Adipocyte (in vitro differentiated cells): ENCODE data around the gene EPHA3.

ENCODE experiments used
- DNase-seq: peaks from one replicate; pipeline ENCODE4 v3.0.0-alpha.2; 2015; ENCODE audit warnings: low read depth
- H3K27me3 ChIP-seq: replicated peaks from 2 replicates; pipeline ENCODE4 v1.7.0; 2013; ENCODE audit warnings: mild to moderate bottlenecking, low read length, moderate library complexity; ENCODE audit not compliant: control insufficient read depth, insufficient read depth
- H3K36me3 ChIP-seq: 2 replicates; pipeline ENCODE4 v1.7.0; 2013; ENCODE audit warnings: low read length, mild to moderate bottlenecking, moderate library complexity; ENCODE audit not compliant: control insufficient read depth, insufficient read depth, severe bottlenecking
- H3K4me1 ChIP-seq: 2 replicates; pipeline ENCODE4 v1.7.0; 2013; ENCODE audit warnings: mild to moderate bottlenecking, low read length, moderate library complexity; ENCODE audit not compliant: control insufficient read depth, insufficient read depth
- H3K4me3 ChIP-seq: 2 replicates; pipeline ENCODE4 v1.7.0; 2013; ENCODE audit warnings: mild to moderate bottlenecking, low read length, moderate library complexity
- H3K9ac ChIP-seq: 2 replicates; pipeline ENCODE4 v1.7.0; 2013; ENCODE audit warnings: mild to moderate bottlenecking, low read length, moderate library complexity
- H3K9me3 ChIP-seq: 2 replicates; pipeline ENCODE4 v1.7.0; 2013; ENCODE audit warnings: mild to moderate bottlenecking, low read length, moderate library complexity; ENCODE audit not compliant: control insufficient read depth

EPHA3 gene

GRCh38 chr3:89262309-89262929 lies 155.0 kb downstream of the EPHA3 start:
- H3K9me3 ChIP-seq, result no peaks in the 10 kb centered on the region
- H3K9ac ChIP-seq, result no peak overlapping the region
- no peaks in the 10 kb centered on the region for H3K27me3 ChIP-seq
- no peaks in the 10 kb centered on the region for H3K4me1 ChIP-seq
- H3K36me3 ChIP-seq, result no peaks in the 10 kb centered on the region
- DNase-seq, result no peak
- H3K4me3 ChIP-seq, result no peak overlapping the region

- no peak for DNase-seq
- Histone ChIP-seq H3K4me1 (no peaks in the 10 kb centered on the region), H3K9me3 (no peaks in the 10 kb centered on the region), H3K27me3 (no peaks in the 10 kb centered on the region), H3K4me3 (no peak overlapping the region), H3K9ac (no peak overlapping the region), H3K36me3 (no peaks in the 10 kb centered on the region)
Measured at GRCh38 chr3:89264037-89264560, 156.7 kb downstream of the EPHA3 start.

GRCh38 chr3:89266074-89266473 lies 158.7 kb downstream of the EPHA3 start:
- Histone ChIP-seq H3K4me1 (no peaks in the 10 kb centered on the region), H3K27me3 (no peaks in the 10 kb centered on the region), H3K9me3 (no peaks in the 10 kb centered on the region), H3K4me3 (no peak overlapping the region), H3K36me3 (no peaks in the 10 kb centered on the region), H3K9ac (no peak overlapping the region)
- no peak for DNase-seq

- Histone ChIP-seq H3K4me3 (no peak overlapping the region), H3K4me1 (no peaks in the 10 kb centered on the region), H3K36me3 (no peaks in the 10 kb centered on the region), H3K27me3 (no peaks in the 10 kb centered on the region), H3K9ac (no peak overlapping the region), H3K9me3 (no peaks in the 10 kb centered on the region)
- no peak for DNase-seq
Measured at GRCh38 chr3:89268059-89268458, 160.6 kb downstream of the EPHA3 start.

GRCh38 chr3:89270201-89270600 lies 162.8 kb downstream of the EPHA3 start:
- H3K9me3 ChIP-seq, result no peaks in the 10 kb centered on the region
- H3K4me1 ChIP-seq, result no peaks in the 10 kb centered on the region
- H3K27me3 ChIP-seq, result no peaks in the 10 kb centered on the region
- H3K4me3 ChIP-seq, result no peak overlapping the region
- H3K9ac ChIP-seq, result no peak overlapping the region
- no peaks in the 10 kb centered on the region for H3K36me3 ChIP-seq
- no peak for DNase-seq

- no peak for DNase-seq
- H3K27me3 ChIP-seq, result no peaks in the 10 kb centered on the region
- H3K4me3 ChIP-seq, result no peak overlapping the region
- no peak overlapping the region for H3K9ac ChIP-seq
- no peaks in the 10 kb centered on the region for H3K36me3 ChIP-seq
- no peaks in the 10 kb centered on the region for H3K9me3 ChIP-seq
- H3K4me1 ChIP-seq, result no peaks in the 10 kb centered on the region
Measured at GRCh38 chr3:89275001-89275400, 167.6 kb downstream of the EPHA3 start.

GRCh38 chr3:89276116-89276515 lies 168.7 kb downstream of the EPHA3 start:
- Histone ChIP-seq H3K9ac (no peak overlapping the region), H3K9me3 (no peaks in the 10 kb centered on the region), H3K27me3 (no peaks in the 10 kb centered on the region), H3K4me1 (no peaks in the 10 kb centered on the region), H3K4me3 (no peak overlapping the region), H3K36me3 (no peaks in the 10 kb centered on the region)
- DNase-seq, result no peak

GRCh38 chr3:89278302-89279025 lies 171.0 kb downstream of the EPHA3 start:
- Histone ChIP-seq H3K36me3 (no peaks in the 10 kb centered on the region), H3K27me3 (no peaks in the 10 kb centered on the region), H3K9me3 (no peaks in the 10 kb centered on the region), H3K4me3 (no peak overlapping the region), H3K9ac (no peak overlapping the region), H3K4me1 (no peaks in the 10 kb centered on the region)
- no peak for DNase-seq

GRCh38 chr3:89280301-89280700 lies 172.9 kb downstream of the EPHA3 start:
- Histone ChIP-seq H3K36me3 (no peaks in the 10 kb centered on the region), H3K4me1 (no peaks in the 10 kb centered on the region), H3K27me3 (no peaks in the 10 kb centered on the region), H3K9me3 (no peaks in the 10 kb centered on the region), H3K9ac (no peak overlapping the region), H3K4me3 (no peak overlapping the region)
- no peak for DNase-seq

- no peak for DNase-seq
- no peak overlapping the region for H3K4me3 ChIP-seq
- H3K9me3 ChIP-seq, result no peaks in the 10 kb centered on the region
- no peaks in the 10 kb centered on the region for H3K36me3 ChIP-seq
- H3K27me3 ChIP-seq, result no peaks in the 10 kb centered on the region
- H3K9ac ChIP-seq, result no peak overlapping the region
- no peaks in the 10 kb centered on the region for H3K4me1 ChIP-seq
Measured at GRCh38 chr3:89280822-89281365, 173.5 kb downstream of the EPHA3 start.

- Histone ChIP-seq H3K36me3 (no peaks in the 10 kb centered on the region), H3K27me3 (no peaks in the 10 kb centered on the region), H3K4me3 (no peak overlapping the region), H3K9me3 (no peaks in the 10 kb centered on the region), H3K9ac (no peak overlapping the region), H3K4me1 (no peaks in the 10 kb centered on the region)
- DNase-seq, result no peak
Measured at GRCh38 chr3:89287902-89288508, 180.6 kb downstream of the EPHA3 start.
